Occipital lobe (tissue), 2 donors: Measurements from ENCODE around the gene TIMM44. TPM values are rescaled to one million over a fixed set of nuclear protein-coding genes. Genes with fewer than 3 reads are reported as not detected.

ENCODE experiments used
- DNase-seq: peaks from one replicate; lab custom pipeline; 2025; lab: John Stamatoyannopoulos, UW
- total RNA-seq: library from RNA; depleted of rRNA; stranded (reverse); fragments of >200 nt; gene quantifications from one replicate; pipeline ENCODE4 v1.2.3, GENCODE V29; 2014

The TIMM44 gene
- total RNA-seq, 1 donor from 2014 or later = 20.9 TPM

DNA sequence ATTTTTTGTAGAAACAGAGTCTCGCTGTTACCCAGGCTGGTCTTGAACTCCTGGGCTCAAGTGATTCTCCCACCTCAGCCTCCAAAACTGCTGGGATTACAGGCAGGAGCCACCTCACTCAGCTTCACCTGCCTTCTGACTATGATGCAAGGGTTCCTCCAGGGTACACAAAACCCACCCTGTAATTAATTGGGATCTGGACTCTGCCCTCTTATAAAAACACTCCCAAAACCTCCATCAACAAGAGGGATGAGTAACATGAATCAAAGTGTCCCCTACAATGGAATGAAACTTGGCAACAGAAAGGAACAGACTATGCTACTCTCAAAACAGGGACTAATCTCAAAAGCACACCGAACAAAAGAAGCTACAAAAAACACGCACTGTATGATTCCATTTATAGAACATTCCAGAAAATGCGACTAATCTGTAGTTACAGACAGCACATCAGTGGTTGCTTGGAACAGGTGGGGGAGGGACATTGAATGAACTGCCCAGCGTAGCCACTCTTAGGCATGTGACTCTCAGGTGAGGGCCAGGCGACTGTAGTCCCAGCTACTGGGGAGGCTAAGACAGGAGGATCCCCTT, 66.1 kb downstream of the TIMM44 start:
- DNase-seq = no peak

Other genes with a start within 250 kb of the TIMM44 start
- not detected for gene FCER2, start 241.5 kb downstream of the TIMM44 start, total RNA-seq
- 0.31 TPM for gene CLEC4G, start 211.6 kb downstream of the TIMM44 start, total RNA-seq
- 0.47 TPM for gene CD209, start 196.1 kb downstream of the TIMM44 start, total RNA-seq
- not detected for gene CLEC4M, start 180.4 kb downstream of the TIMM44 start, total RNA-seq
- 44.5 TPM for gene EVI5L, start 113.4 kb downstream of the TIMM44 start, total RNA-seq
- gene PRR36, start 69.3 kb downstream of the TIMM44 start, total RNA-seq = 4.1 TPM
- not detected for gene LRRC8E, start 55.2 kb downstream of the TIMM44 start, total RNA-seq
- 6.7 TPM for gene MAP2K7, start 39.8 kb downstream of the TIMM44 start, total RNA-seq
- not detected for gene TGFBR3L, start 28.8 kb downstream of the TIMM44 start, total RNA-seq
- gene SNAPC2, start 23.3 kb downstream of the TIMM44 start, total RNA-seq = 6.2 TPM
- 15.4 TPM for gene CTXN1, start 17.5 kb downstream of the TIMM44 start, total RNA-seq
- 16.2 TPM for gene ELAVL1, start 62.0 kb upstream of the TIMM44 start, total RNA-seq
- 0.31 TPM for gene CCL25, start 109.1 kb upstream of the TIMM44 start, total RNA-seq
- gene FBN3, start 205.9 kb upstream of the TIMM44 start, total RNA-seq = 23.2 TPM